Panc1 (cell line): ENCODE measurements around the gene PIK3IP1. TPM values are rescaled to one million over a fixed set of nuclear protein-coding genes. Genes with fewer than 3 reads are reported as not detected.
A peak's percentile ranks its signal among the peaks of the same experiment; 100 is the strongest.

ENCODE experiments used
- ATAC-seq: fragments of 200-7000 bp; cut with Tn5 transposase; 2 replicates; pipeline ENCODE4 v1.9.1; 2020; ENCODE audit warnings: mild to moderate bottlenecking, moderate library complexity
- Bru-seq: library from RNA; stranded (reverse); fragments of 400-500 nt; gene quantifications from one replicate; lab custom pipeline; 2021; lab: Mats Ljungman, UMichigan
- BruChase-seq, 2 experiments: library from RNA; stranded (reverse); fragments of 400-500 nt; gene quantifications; one replicate each; lab custom pipeline; 2021; lab: Mats Ljungman, UMichigan
- BruUV-seq: library from RNA; stranded (reverse); fragments of 400-500 nt; replicated peaks from 2 replicates; lab custom pipeline; 2021; lab: Mats Ljungman, UMichigan
- CTCF ChIA-PET: fragments of 300-600 bp; sonication (Branson Sonifier 250); formaldehyde crosslinking; loops from one replicate; lab custom pipeline; 2022; ENCODE audit warnings: antibody characterized with exemption; lab: Charles Lee
- POLR2A ChIA-PET: fragments of 300-600 bp; sonication (Branson Sonifier 250); formaldehyde crosslinking; loops from one replicate; lab custom pipeline; 2022; ENCODE audit warnings: antibody characterized with exemption; lab: Charles Lee
- DNase-seq: peaks from one replicate; pipeline ENCODE4 v3.0.0-alpha.2; 2010; ENCODE audit warnings: low read depth, low spot score
- H3K27ac ChIP-seq: 2 replicates; pipeline ENCODE4 v1.5.1; 2011; ENCODE audit warnings: mild to moderate bottlenecking, low read length, inconsistent platforms
- H3K27me3 ChIP-seq: fragments of 200-500 bp; sonication (Bioruptor generic); 2 replicates; pipeline ENCODE4 v1.6.0; 2014; ENCODE audit warnings: low read length, inconsistent platforms; ENCODE audit not compliant: control insufficient read depth, insufficient read depth
- H3K36me3 ChIP-seq: fragments of 200-500 bp; sonication (Bioruptor generic); 2 replicates; pipeline ENCODE4 v1.5.1; 2014; ENCODE audit warnings: inconsistent platforms, mild to moderate bottlenecking, low read length, moderate library complexity; ENCODE audit not compliant: control insufficient read depth, insufficient read depth
- H3K4me1 ChIP-seq: 2 replicates; pipeline ENCODE4 v1.5.1; 2011; ENCODE audit warnings: inconsistent platforms, mild to moderate bottlenecking, low read length, moderate library complexity; ENCODE audit not compliant: control insufficient read depth, insufficient read depth
- H3K4me3 ChIP-seq, 2 experiments: 2 replicates each; pipeline ENCODE4 v1.5.1; 2011 to 2012; ENCODE audit warnings: low read depth in 2 of 2, low read length in 2 of 2, mild to moderate bottlenecking in 2 of 2, inconsistent platforms in 1 of 2, moderate library complexity in 1 of 2
- H3K9me3 ChIP-seq: fragments of 200-500 bp; sonication (Bioruptor generic); 2 replicates; pipeline ENCODE4 v1.5.1; 2014; ENCODE audit warnings: low read depth, mild to moderate bottlenecking, inconsistent platforms, low read length, moderate library complexity; ENCODE audit not compliant: control insufficient read depth, insufficient read depth
- CTCF ChIP-seq: fragments of 450-650 bp; IDR thresholded peaks from 2 replicates; pipeline ENCODE4 v1.5.1; 2017; ENCODE audit warnings: mild to moderate bottlenecking
- POLR2AphosphoS5 ChIP-seq: IDR thresholded peaks from 2 replicates; pipeline ENCODE4 v1.6.1; 2012; ENCODE audit warnings: mild to moderate bottlenecking, low read depth, low read length, moderate library complexity
- SIN3A ChIP-seq: IDR thresholded peaks from 2 replicates; pipeline ENCODE4 v1.6.1; 2012; ENCODE audit warnings: low read depth, mild to moderate bottlenecking, low read length, moderate library complexity, borderline replicate concordance; ENCODE audit not compliant: insufficient read depth
- TCF7L2 ChIP-seq: IDR thresholded peaks from 2 replicates; pipeline ENCODE4 v1.6.1; 2011; ENCODE audit warnings: mild to moderate bottlenecking, low read depth, low read length, inconsistent platforms
- in situ Hi-C: cut with HindIII; loops from 2 replicates; pipeline ENCODE4 v1.10.0; 2016; ENCODE audit warnings: low sequenced_read_pairs, low pct_unique_long_range_greater_than_20kb
- intact Hi-C: fragments of 100-400 bp; cut with micrococcal nuclease; formaldehyde crosslinking; loops from one replicate; pipeline ENCODE4 v1.10.0; 2022; ENCODE audit not compliant: unreplicated experiment
- long read RNA-seq: library from polyadenylated mRNA; unstranded; transcript quantifications from one replicate; pipeline ENCODE4 v2.0.0, GENCODE V29; 2021; ENCODE audit not compliant: unreplicated experiment
- polyA plus RNA-seq: library from polyadenylated mRNA; unstranded; fragments of >200 nt; gene quantifications from one replicate; pipeline ENCODE4 v1.2.1, GENCODE V29; 2012; ENCODE audit warnings: missing spikeins; ENCODE audit not compliant: insufficient read length
- total RNA-seq: library from RNA; stranded (reverse); gene quantifications from one replicate; pipeline ENCODE4 v1.2.1, GENCODE V29; 2021; ENCODE audit not compliant: unreplicated experiment
- TF ChIP-seq, protein P1 (sequence below), 2 experiments: IDR thresholded peaks; 2 replicates each; pipeline ENCODE4 v1.6.1; 2011 to 2012; ENCODE audit warnings: low read depth in 2 of 2, control low read depth in 1 of 2, low read length in 1 of 2, mild to moderate bottlenecking in 1 of 2, moderate library complexity in 1 of 2; ENCODE audit not compliant: insufficient read depth in 1 of 2

PIK3IP1 gene, protein sequence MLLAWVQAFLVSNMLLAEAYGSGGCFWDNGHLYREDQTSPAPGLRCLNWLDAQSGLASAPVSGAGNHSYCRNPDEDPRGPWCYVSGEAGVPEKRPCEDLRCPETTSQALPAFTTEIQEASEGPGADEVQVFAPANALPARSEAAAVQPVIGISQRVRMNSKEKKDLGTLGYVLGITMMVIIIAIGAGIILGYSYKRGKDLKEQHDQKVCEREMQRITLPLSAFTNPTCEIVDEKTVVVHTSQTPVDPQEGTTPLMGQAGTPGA
- total RNA-seq (3.6 TPM), Bru-seq, nascent RNA (percentile 39 among the genes with signal in this experiment), BruChase-seq, experiment 1, labeled RNA remaining after a 2-hour chase (percentile 42 among the genes with signal in this experiment), BruChase-seq, experiment 2, labeled RNA remaining after a 6-hour chase (percentile 37 among the genes with signal in this experiment)
- polyA plus RNA-seq = 3.5 TPM
- long read RNA-seq, transcript PIK3IP1-201 (6 exons, 2,467 nt) = major isoform, 9 of 12 reads
- long read RNA-seq, partial matches to known transcripts = 2 of 12 reads
- long read RNA-seq, other reads (novel, unspliced or antisense) = 1 of 12 reads

GRCh38 chr22:31292236-31292989, at the start of gene PIK3IP1:
Gene PIK3IP1 (minus strand): TSS chr22:31292488. CDS start chr22:31292344, 144 bp downstream.
- POLR2A ChIA-PET = interaction anchor here (0.5 kb wide), 1 partner anchor 185 kb away, joined by 4 read pairs; the partner anchor contains the start of gene SELENOM
- no TSS peak for BruUV-seq

More at GRCh38 chr22:31292236-31292989, at the start of gene PIK3IP1:
- Histone ChIP-seq H3K9me3 (no peaks in the 10 kb centered on the region), H3K27ac (peak within 1 kb of the TSS; percentile 54; the same call in 1 of the 2 replicates), H3K27me3 (no peaks in the 10 kb centered on the region), H3K36me3 (no peaks in the 10 kb centered on the region), H3K4me1 (no peaks in the 10 kb centered on the region; the same call in 1 of the 2 replicates), H3K4me3 (peak within 1 kb of the TSS; percentile 54 to 78)
- CTCF ChIA-PET = interaction anchor here (0.5 to 1.3 kb wide), 6 partner anchors 18 to 83 kb away, joined by 3 to 7 read pairs (median 4); partner anchors contain the start of gene LIMK2
- in situ Hi-C loops (no loop called here), intact Hi-C loops (no loop called here)
- TF ChIP-seq CTCF = peak; percentile 69
- no peak for TF ChIP-seq TCF7L2
- TF ChIP-seq, protein P1, sequence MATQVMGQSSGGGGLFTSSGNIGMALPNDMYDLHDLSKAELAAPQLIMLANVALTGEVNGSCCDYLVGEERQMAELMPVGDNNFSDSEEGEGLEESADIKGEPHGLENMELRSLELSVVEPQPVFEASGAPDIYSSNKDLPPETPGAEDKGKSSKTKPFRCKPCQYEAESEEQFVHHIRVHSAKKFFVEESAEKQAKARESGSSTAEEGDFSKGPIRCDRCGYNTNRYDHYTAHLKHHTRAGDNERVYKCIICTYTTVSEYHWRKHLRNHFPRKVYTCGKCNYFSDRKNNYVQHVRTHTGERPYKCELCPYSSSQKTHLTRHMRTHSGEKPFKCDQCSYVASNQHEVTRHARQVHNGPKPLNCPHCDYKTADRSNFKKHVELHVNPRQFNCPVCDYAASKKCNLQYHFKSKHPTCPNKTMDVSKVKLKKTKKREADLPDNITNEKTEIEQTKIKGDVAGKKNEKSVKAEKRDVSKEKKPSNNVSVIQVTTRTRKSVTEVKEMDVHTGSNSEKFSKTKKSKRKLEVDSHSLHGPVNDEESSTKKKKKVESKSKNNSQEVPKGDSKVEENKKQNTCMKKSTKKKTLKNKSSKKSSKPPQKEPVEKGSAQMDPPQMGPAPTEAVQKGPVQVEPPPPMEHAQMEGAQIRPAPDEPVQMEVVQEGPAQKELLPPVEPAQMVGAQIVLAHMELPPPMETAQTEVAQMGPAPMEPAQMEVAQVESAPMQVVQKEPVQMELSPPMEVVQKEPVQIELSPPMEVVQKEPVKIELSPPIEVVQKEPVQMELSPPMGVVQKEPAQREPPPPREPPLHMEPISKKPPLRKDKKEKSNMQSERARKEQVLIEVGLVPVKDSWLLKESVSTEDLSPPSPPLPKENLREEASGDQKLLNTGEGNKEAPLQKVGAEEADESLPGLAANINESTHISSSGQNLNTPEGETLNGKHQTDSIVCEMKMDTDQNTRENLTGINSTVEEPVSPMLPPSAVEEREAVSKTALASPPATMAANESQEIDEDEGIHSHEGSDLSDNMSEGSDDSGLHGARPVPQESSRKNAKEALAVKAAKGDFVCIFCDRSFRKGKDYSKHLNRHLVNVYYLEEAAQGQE (IDR thresholded peaks at IDR 0.05; ENCODE audit: insufficient read depth in 1 of 2, low read depth in 2 of 2, low read length in 1 of 2) = no peak
- no peak for TF ChIP-seq SIN3A
- TF ChIP-seq POLR2AphosphoS5 = no peak
- no peak for DNase-seq
- ATAC-seq = peak; percentile 83
